ENCODE data around the gene PRAMEF17.
"Not testable (repeated sequence)": the region's sequence is repeated elsewhere in the genome, so short reads cannot be mapped to it uniquely, and the experiment has no call there.

DNA sequence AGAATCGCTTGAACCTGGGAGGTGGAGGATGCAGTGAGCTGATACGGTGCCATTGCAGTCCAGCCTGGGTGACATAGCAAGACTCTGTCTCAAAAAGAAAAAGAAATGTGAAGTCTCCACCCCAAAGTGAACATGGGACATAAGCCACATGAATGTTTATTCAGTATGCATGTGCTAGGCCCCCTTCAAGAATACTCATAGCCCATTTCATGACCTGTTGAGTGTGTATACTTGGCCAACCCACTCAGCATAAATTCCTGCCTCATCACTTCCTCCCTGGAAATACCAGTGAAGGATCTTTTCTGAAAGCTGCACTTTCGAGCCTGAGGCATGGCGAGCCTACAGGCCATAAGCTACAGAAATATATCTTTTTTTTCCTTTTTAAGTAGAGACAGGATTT lies 24.5 kb upstream of the PRAMEF17 start:
- TF ChIP-seq, protein P1, sequence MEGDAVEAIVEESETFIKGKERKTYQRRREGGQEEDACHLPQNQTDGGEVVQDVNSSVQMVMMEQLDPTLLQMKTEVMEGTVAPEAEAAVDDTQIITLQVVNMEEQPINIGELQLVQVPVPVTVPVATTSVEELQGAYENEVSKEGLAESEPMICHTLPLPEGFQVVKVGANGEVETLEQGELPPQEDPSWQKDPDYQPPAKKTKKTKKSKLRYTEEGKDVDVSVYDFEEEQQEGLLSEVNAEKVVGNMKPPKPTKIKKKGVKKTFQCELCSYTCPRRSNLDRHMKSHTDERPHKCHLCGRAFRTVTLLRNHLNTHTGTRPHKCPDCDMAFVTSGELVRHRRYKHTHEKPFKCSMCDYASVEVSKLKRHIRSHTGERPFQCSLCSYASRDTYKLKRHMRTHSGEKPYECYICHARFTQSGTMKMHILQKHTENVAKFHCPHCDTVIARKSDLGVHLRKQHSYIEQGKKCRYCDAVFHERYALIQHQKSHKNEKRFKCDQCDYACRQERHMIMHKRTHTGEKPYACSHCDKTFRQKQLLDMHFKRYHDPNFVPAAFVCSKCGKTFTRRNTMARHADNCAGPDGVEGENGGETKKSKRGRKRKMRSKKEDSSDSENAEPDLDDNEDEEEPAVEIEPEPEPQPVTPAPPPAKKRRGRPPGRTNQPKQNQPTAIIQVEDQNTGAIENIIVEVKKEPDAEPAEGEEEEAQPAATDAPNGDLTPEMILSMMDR (IDR thresholded peaks at IDR 0.05), result not testable (repeated sequence)
- TF ChIP-seq EP300, POLR2A (IDR thresholded peaks at IDR 0.05): not testable (repeated sequence)

Data from upper lobe of left lung (tissue), 4 donors.